CD14-positive monocyte (primary cell): ENCODE results near the gene TMPRSS11D. TPM values are rescaled to one million over a fixed set of nuclear protein-coding genes. Genes with fewer than 3 reads are reported as not detected.

Source experiments
- DNase-seq, 3 donors: peaks; one replicate each; pipeline ENCODE4 v3.0.0-alpha.2; 2011 to 2022
- H2AFZ ChIP-seq: 2 replicates; pipeline ENCODE4 v1.6.0; 2012; ENCODE audit warnings: mild to moderate bottlenecking, low read depth, low read length, inconsistent platforms; ENCODE audit not compliant: insufficient read depth, poor library complexity, severe bottlenecking
- H3K27ac ChIP-seq, 2 donors: 1 replicate in 1 of 2; 2 replicates in 1 of 2; pipeline ENCODE4 v1.5.1; 2012 to 2013; ENCODE audit warnings: low read length in 2 of 2, control low read depth in 1 of 2, inconsistent platforms in 1 of 2, low read depth in 1 of 2, mild to moderate bottlenecking in 1 of 2
- H3K27me3 ChIP-seq, 2 donors: one replicate each; pipeline versions ENCODE4 v1.6.0 to v1.6.1; 2011 to 2013; ENCODE audit warnings: low read length in 2 of 2; ENCODE audit not compliant: control insufficient read depth in 2 of 2, insufficient read depth in 2 of 2
- H3K36me3 ChIP-seq, 2 donors: replicated peaks in 1 of 2; 1 replicate in 1 of 2; 2 replicates in 1 of 2; pipeline versions ENCODE4 v1.5.1 to v1.6.1; 2012 to 2013; ENCODE audit warnings: low read length in 2 of 2, control low read depth in 1 of 2, inconsistent platforms in 1 of 2, mild to moderate bottlenecking in 1 of 2; ENCODE audit not compliant: insufficient read depth in 2 of 2, control insufficient read depth in 1 of 2
- H3K4me1 ChIP-seq, 2 donors: 1 replicate in 1 of 2; 2 replicates in 1 of 2; pipeline versions ENCODE4 v1.5.1 to v1.6.1; 2012 to 2013; ENCODE audit warnings: low read length in 2 of 2, control low read depth in 1 of 2, inconsistent platforms in 1 of 2, mild to moderate bottlenecking in 1 of 2, moderate library complexity in 1 of 2; ENCODE audit not compliant: insufficient read depth in 2 of 2, control insufficient read depth in 1 of 2
- H3K4me2 ChIP-seq: replicated peaks from 2 replicates; pipeline ENCODE3; 2012; ENCODE audit warnings: low read length, moderate library complexity, mild to moderate bottlenecking; ENCODE audit not compliant: poor library complexity, severe bottlenecking; ENCODE audit errors: extremely low read depth
- H3K4me3 ChIP-seq, 3 experiments: fragments of 200-600 bp in 1 of 3; sonication (generic) in 1 of 3; replicated peaks in 1 of 3; 1 replicate in 2 of 3; 2 replicates in 1 of 3; pipeline ENCODE4 v1.5.1; 2011 to 2013; ENCODE audit warnings: low read length in 3 of 3, mild to moderate bottlenecking in 3 of 3, control low read depth in 2 of 3, low read depth in 2 of 3, inconsistent platforms in 1 of 3, moderate library complexity in 1 of 3
- H3K79me2 ChIP-seq: 2 replicates; pipeline ENCODE4 v1.6.0; 2012; ENCODE audit warnings: mild to moderate bottlenecking, control low read depth, inconsistent platforms, low read length, moderate library complexity; ENCODE audit not compliant: insufficient read depth
- H3K9ac ChIP-seq: 2 replicates; pipeline ENCODE4 v1.6.0; 2017; ENCODE audit warnings: low read length, mild to moderate bottlenecking; ENCODE audit not compliant: insufficient read depth, poor library complexity, severe bottlenecking
- H3K9me3 ChIP-seq, 2 donors: replicated peaks in 1 of 2; 1 replicate in 1 of 2; 2 replicates in 1 of 2; pipeline versions ENCODE4 v1.5.1 to v1.6.1; 2012 to 2013; ENCODE audit warnings: low read length in 2 of 2, control low read depth in 1 of 2; ENCODE audit not compliant: control insufficient read depth in 1 of 2, insufficient read depth in 1 of 2
- H4K20me1 ChIP-seq: 2 replicates; pipeline ENCODE4 v1.6.0; 2012; ENCODE audit warnings: mild to moderate bottlenecking, low read length, control low read depth, moderate library complexity; ENCODE audit not compliant: insufficient read depth
- H3K27ac Mint-ChIP-seq, 7 donors: one replicate each; pipeline ENCODE4 v1.8.0; 2020; ENCODE audit warnings: mild to moderate bottlenecking in 7 of 7, mixed read lengths in 7 of 7, moderate library complexity in 6 of 7, inconsistent platforms in 2 of 7
- H3K27me3 Mint-ChIP-seq, 3 donors: one replicate each; pipeline ENCODE4 v1.8.0; 2021 to 2022; ENCODE audit warnings: low read depth in 3 of 3, mild to moderate bottlenecking in 3 of 3, mixed read lengths in 3 of 3, moderate library complexity in 3 of 3, inconsistent platforms in 1 of 3
- H3K36me3 Mint-ChIP-seq, 2 donors: one replicate each; pipeline ENCODE4 v1.8.0; 2020; ENCODE audit warnings: mixed read lengths in 2 of 2, inconsistent platforms in 1 of 2, mild to moderate bottlenecking in 1 of 2
- H3K4me1 Mint-ChIP-seq: one replicate; pipeline ENCODE4 v1.8.0; 2020; ENCODE audit warnings: mild to moderate bottlenecking, mixed read lengths
- H3K4me3 Mint-ChIP-seq, 2 donors: one replicate each; pipeline ENCODE4 v1.8.0; 2020; ENCODE audit warnings: mild to moderate bottlenecking in 2 of 2, mixed read lengths in 2 of 2, moderate library complexity in 1 of 2
- H3K9me3 Mint-ChIP-seq, 7 donors: one replicate each; pipeline ENCODE4 v1.8.0; 2020 to 2022; ENCODE audit warnings: mixed read lengths in 7 of 7, mild to moderate bottlenecking in 6 of 7, moderate library complexity in 6 of 7, inconsistent platforms in 2 of 7
- WGBS: methylation state at CpG from one replicate; pipeline ENCODE4 v1.1.5; 2013; ENCODE audit warnings: missing lambda C conversion rate; ENCODE audit not compliant: insufficient coverage; 5-methylcytosine and 5-hydroxymethylcytosine counted together
- intact Hi-C, 2 donors: fragments of 100-400 bp; cut with micrococcal nuclease; formaldehyde crosslinking; loops; one replicate each; pipeline versions ENCODE4 v1.15.0 to v1.15.1; 2023
- polyA plus RNA-seq, 3 donors: library from polyadenylated mRNA; depleted of rRNA in 1 of 3; unstranded in 2 of 3; stranded (reverse) in 1 of 3; fragments of 300-500 nt in 2 of 3; fragments of >200 nt in 1 of 3; fragmentation: Illumina TruSeq in 2 of 3; gene quantifications; 1 replicate in 2 of 3; 2 replicates in 1 of 3; pipeline ENCODE4 v1.2.3, GENCODE V29; 2012 to 2021
- TF ChIP-seq, protein P1 (sequence below): fragments of 200-600 bp; IDR thresholded peaks from one replicate; pipeline ENCODE4 v1.8.0; 2022; ENCODE audit warnings: antibody characterized with exemption, mild to moderate bottlenecking

TMPRSS11D gene
- polyA plus RNA-seq, 3 donors: not detected

DNA sequence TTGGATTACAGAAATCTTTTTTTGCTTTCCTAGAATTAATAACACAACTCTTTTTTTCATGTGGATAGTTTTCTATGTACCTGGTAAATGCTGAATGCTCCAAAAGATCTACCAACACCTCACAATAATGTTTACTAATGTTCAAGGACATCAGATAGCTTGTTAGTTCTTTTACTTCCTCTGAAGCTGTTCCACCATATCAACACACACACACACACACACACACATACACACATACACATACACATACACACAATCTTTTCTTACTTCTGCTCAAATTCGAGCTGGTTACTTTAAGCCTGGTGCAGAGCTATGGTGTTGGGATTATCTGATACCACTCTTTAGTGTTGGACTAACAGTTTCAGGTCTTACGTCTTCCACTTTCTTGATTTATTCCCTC, 28.3 kb upstream of the TMPRSS11D start:
- Histone ChIP-seq H3K9ac (no peak overlapping the region), H3K79me2 (no peaks in the 10 kb centered on the region), H3K9me3 (no peaks in the 10 kb centered on the region), H3K27ac (no peak overlapping the region), H3K36me3 (no peaks in the 10 kb centered on the region), H4K20me1 (no peaks in the 10 kb centered on the region), H2AFZ (no peak overlapping the region), H3K27me3 (no peaks in the 10 kb centered on the region), H3K4me2 (no peak overlapping the region), H3K4me3 (no peak overlapping the region), H3K4me1 (no peaks in the 10 kb centered on the region)
- Mint-ChIP-seq H3K4me1 (no peaks in the 10 kb centered on the region), H3K9me3 (no peaks in the 10 kb centered on the region), H3K36me3 (no peaks in the 10 kb centered on the region), H3K27me3 (peaks cover 0 to 4% (median 0%) of the 10 kb centered on the region in 3 donors), H3K27ac (no peak overlapping the region), H3K4me3 (no peak overlapping the region)
- WGBS: no CpG with 5 or more reads among the region's 2 CpGs
- DNase-seq: no peak
- TF ChIP-seq, protein P1, sequence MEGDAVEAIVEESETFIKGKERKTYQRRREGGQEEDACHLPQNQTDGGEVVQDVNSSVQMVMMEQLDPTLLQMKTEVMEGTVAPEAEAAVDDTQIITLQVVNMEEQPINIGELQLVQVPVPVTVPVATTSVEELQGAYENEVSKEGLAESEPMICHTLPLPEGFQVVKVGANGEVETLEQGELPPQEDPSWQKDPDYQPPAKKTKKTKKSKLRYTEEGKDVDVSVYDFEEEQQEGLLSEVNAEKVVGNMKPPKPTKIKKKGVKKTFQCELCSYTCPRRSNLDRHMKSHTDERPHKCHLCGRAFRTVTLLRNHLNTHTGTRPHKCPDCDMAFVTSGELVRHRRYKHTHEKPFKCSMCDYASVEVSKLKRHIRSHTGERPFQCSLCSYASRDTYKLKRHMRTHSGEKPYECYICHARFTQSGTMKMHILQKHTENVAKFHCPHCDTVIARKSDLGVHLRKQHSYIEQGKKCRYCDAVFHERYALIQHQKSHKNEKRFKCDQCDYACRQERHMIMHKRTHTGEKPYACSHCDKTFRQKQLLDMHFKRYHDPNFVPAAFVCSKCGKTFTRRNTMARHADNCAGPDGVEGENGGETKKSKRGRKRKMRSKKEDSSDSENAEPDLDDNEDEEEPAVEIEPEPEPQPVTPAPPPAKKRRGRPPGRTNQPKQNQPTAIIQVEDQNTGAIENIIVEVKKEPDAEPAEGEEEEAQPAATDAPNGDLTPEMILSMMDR: no peak
- intact Hi-C loops: loop anchor here in 1 of 2 donors (5.0 kb wide), 1 partner anchor 40 kb away; no protein-coding TSS in a partner anchor

DNA sequence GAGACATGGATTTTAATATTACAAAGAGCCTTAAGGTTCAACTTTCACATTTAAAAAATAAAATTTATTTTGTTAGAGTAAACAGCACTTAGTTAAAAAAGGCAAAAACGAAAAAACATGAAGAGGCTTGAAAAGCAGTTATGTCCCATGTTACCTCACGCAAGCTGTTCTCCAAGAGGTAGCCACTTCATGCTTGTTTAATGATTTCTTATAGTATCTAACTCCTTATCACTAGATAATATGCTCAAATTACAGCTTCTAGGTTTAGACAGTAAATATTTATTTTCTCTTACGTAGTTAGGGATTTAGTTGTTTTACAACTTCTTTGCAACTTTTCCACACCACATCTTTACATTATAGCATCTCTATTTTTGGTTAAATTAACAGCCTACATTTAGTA, 27.8 kb upstream of the TMPRSS11D start:
- TF ChIP-seq, protein P1: no peak
- Histone ChIP-seq H3K27me3 (no peaks in the 10 kb centered on the region), H3K4me2 (no peak overlapping the region), H4K20me1 (no peaks in the 10 kb centered on the region), H3K27ac (no peak overlapping the region), H3K36me3 (no peaks in the 10 kb centered on the region), H3K4me1 (no peaks in the 10 kb centered on the region), H3K9me3 (no peaks in the 10 kb centered on the region), H3K79me2 (no peaks in the 10 kb centered on the region), H2AFZ (no peak overlapping the region), H3K9ac (no peak overlapping the region), H3K4me3 (no peak overlapping the region)
- Mint-ChIP-seq H3K36me3 (no peaks in the 10 kb centered on the region), H3K4me1 (no peaks in the 10 kb centered on the region), H3K9me3 (no peaks in the 10 kb centered on the region), H3K27ac (no peak overlapping the region), H3K27me3 (peaks cover 0 to 4% (median 0%) of the 10 kb centered on the region in 3 donors), H3K4me3 (no peak overlapping the region)
- intact Hi-C loops: loop anchor here in 1 of 2 donors (5.0 kb wide), 1 partner anchor 39 kb away; no protein-coding TSS in a partner anchor
- no CpG with 5 or more reads among the region's 3 CpGs for WGBS
- no peak for DNase-seq
